ENCODE measurements around the gene ZNF280C.

ZNF280C gene

GRCh38 chrX:130158311-130158710, 110.4 kb downstream of the ZNF280C start:
- TF ChIP-seq POLR2AphosphoS5 (IDR thresholded peaks at IDR 0.05; ENCODE audit: borderline replicate concordance, low read depth, low read length) (no peak), EZH2 (IDR thresholded peaks at IDR 0.05) (no peak), FOXP2 (optimal IDR thresholded peaks at IDR 0.05; ENCODE audit: control extremely low read depth, extremely low read length, insufficient read depth) (no peak)
- H3K4me3 ChIP-seq, result no peak overlapping the region
- DNase-seq (ENCODE audit: low read depth, low spot score), result no peak
- no peak overlapping the region for H3K27ac ChIP-seq
- no peaks in the 10 kb centered on the region for H3K36me3 ChIP-seq (ENCODE audit: insufficient read depth, low read length)
- H3K9me3 ChIP-seq (ENCODE audit: low read depth, low read length), result no peaks in the 10 kb centered on the region
- no peak overlapping the region for H3K9ac ChIP-seq (ENCODE audit: insufficient read length)

GRCh38 chrX:130155564-130155963, 113.1 kb downstream of the ZNF280C start:
- H3K27ac ChIP-seq, result no peak overlapping the region
- no peak overlapping the region for H3K4me3 ChIP-seq
- H3K9me3 ChIP-seq (ENCODE audit: low read depth, low read length), result no peaks in the 10 kb centered on the region
- DNase-seq (ENCODE audit: low read depth, low spot score), result no peak
- no peaks in the 10 kb centered on the region for H3K36me3 ChIP-seq (ENCODE audit: insufficient read depth, low read length)
- no peak overlapping the region for H3K9ac ChIP-seq (ENCODE audit: insufficient read length)
- TF ChIP-seq POLR2AphosphoS5 (IDR thresholded peaks at IDR 0.05; ENCODE audit: borderline replicate concordance, low read depth, low read length) (no peak), EZH2 (IDR thresholded peaks at IDR 0.05) (no peak), FOXP2 (optimal IDR thresholded peaks at IDR 0.05; ENCODE audit: control extremely low read depth, extremely low read length, insufficient read depth) (no peak)

Data from SK-N-MC (cell line).